HG02938 (cell line): ENCODE data around the gene CBY2.
"Not testable (repeated sequence)": the region's sequence is repeated elsewhere in the genome, so short reads cannot be mapped to it uniquely, and the experiment has no call there.

Source experiments
- ATAC-seq: cut with Tn5 transposase; IDR thresholded peaks from one replicate; pipeline ENCODE4 v1.9.1; 2021; ENCODE audit warnings: mild to moderate bottlenecking, moderate library complexity; ENCODE audit not compliant: unreplicated experiment

CBY2 gene

GRCh38 chr13:45737571-45738017 lies 35.5 kb downstream of the CBY2 start:
- ATAC-seq = no peak

- ATAC-seq = no peak
Observed at GRCh38 chr13:45742985-45743384, 40.9 kb downstream of the CBY2 start.

GRCh38 chr13:45744979-45745378 lies 42.9 kb downstream of the CBY2 start:
- no peak for ATAC-seq

GRCh38 chr13:45747071-45747470 lies 45.0 kb downstream of the CBY2 start:
- ATAC-seq = no peak

GRCh38 chr13:45748941-45749759 lies 47.0 kb downstream of the CBY2 start:
- no peak for ATAC-seq

GRCh38 chr13:45750566-45750965 lies 48.4 kb downstream of the CBY2 start:
- ATAC-seq = no peak

- no peak for ATAC-seq
Observed at GRCh38 chr13:45751885-45752284, 49.8 kb downstream of the CBY2 start.

- ATAC-seq = no peak
Observed at GRCh38 chr13:45752510-45752909, 50.4 kb downstream of the CBY2 start.

GRCh38 chr13:45756498-45756897 lies 54.4 kb downstream of the CBY2 start:
- not testable (repeated sequence) for ATAC-seq

- ATAC-seq = not testable (repeated sequence)
Observed at GRCh38 chr13:45757589-45757988, 55.5 kb downstream of the CBY2 start.

GRCh38 chr13:45763419-45763818 lies 61.3 kb downstream of the CBY2 start:
- ATAC-seq = no peak
